K562 (cell line): ENCODE data around the gene CCDC88C. TPM values are rescaled to one million over a fixed set of nuclear protein-coding genes. Genes with fewer than 3 reads are reported as not detected.

Source experiments
- BHLHE40 ChIP-seq: IDR thresholded peaks from 2 replicates; pipeline ENCODE4 v1.6.1; 2011; ENCODE audit warnings: low read length, improper control_type of control experiment
- BRD9 ChIP-seq: fragments of 450-650 bp; IDR thresholded peaks from 2 replicates; pipeline ENCODE4 v1.6.1; 2018; ENCODE audit warnings: low read depth; ENCODE audit not compliant: partially characterized antibody
- CTBP1 ChIP-seq: fragments of 450-650 bp; IDR thresholded peaks from 2 replicates; pipeline ENCODE4 v1.6.1; 2016; ENCODE audit warnings: borderline replicate concordance
- FOXJ2 ChIP-seq: fragments of 200-800 bp; sonication (Bioruptor generic); IDR thresholded peaks from 2 replicates; pipeline ENCODE4 v1.6.1; 2016; ENCODE audit warnings: missing genetic modification characterization, missing compliant biosample characterization
- FUS ChIP-seq: fragments of 200-400 bp; formaldehyde crosslinking; optimal IDR thresholded peaks from 2 replicates; pipeline ENCODE3; 2017; ENCODE audit warnings: low read depth, low read length
- GTF2A2 ChIP-seq: IDR thresholded peaks from 2 replicates; pipeline ENCODE4 v1.6.1; 2016; ENCODE audit warnings: mild to moderate bottlenecking, missing genetic modification characterization, missing compliant biosample characterization
- KDM2B ChIP-seq: fragments of 250-450 bp; sonication (Bioruptor Pico); IDR thresholded peaks from 2 replicates; pipeline ENCODE4 v1.8.0; 2021; ENCODE audit warnings: mild to moderate bottlenecking, moderate library complexity
- L3MBTL2 ChIP-seq: fragments of 450-650 bp; IDR thresholded peaks from 2 replicates; pipeline ENCODE4 v1.6.1; 2016; ENCODE audit warnings: mild to moderate bottlenecking, moderate library complexity
- MAFF ChIP-seq: IDR thresholded peaks from 2 replicates; pipeline ENCODE4 v1.6.1; 2012; ENCODE audit warnings: low read length, improper control_type of control experiment
- NCOA2 ChIP-seq, 2 experiments: fragments of 450-650 bp; IDR thresholded peaks; 2 replicates each; pipeline ENCODE4 v1.6.1; 2018; ENCODE audit warnings: mild to moderate bottlenecking in 2 of 2, moderate library complexity in 1 of 2; ENCODE audit not compliant: partially characterized antibody in 2 of 2
- NCOR1 ChIP-seq: fragments of 450-650 bp; IDR thresholded peaks from 2 replicates; pipeline ENCODE4 v1.6.1; 2016; ENCODE audit warnings: mild to moderate bottlenecking, moderate library complexity
- NR2C2 ChIP-seq, 2 experiments: fragments of 200-800 bp in 1 of 2; sonication (Bioruptor generic) in 1 of 2; sonication (generic) in 1 of 2; formaldehyde crosslinking in 1 of 2; IDR thresholded peaks; 2 replicates each; pipeline versions ENCODE4 v1.6.1 to v1.8.0; 2016 to 2022; ENCODE audit warnings: mild to moderate bottlenecking in 1 of 2, missing compliant biosample characterization in 1 of 2, missing genetic modification characterization in 1 of 2, missing genetic modification reagents in 1 of 2
- PML ChIP-seq: IDR thresholded peaks from 2 replicates; pipeline ENCODE4 v1.6.1; 2012; ENCODE audit warnings: low read length, inconsistent platforms
- POLR3A ChIP-seq: IDR thresholded peaks from 2 replicates; pipeline ENCODE4 v1.6.1; 2011; ENCODE audit warnings: borderline replicate concordance, mild to moderate bottlenecking, moderate library complexity; ENCODE audit not compliant: insufficient read length, insufficient read depth; ENCODE audit errors: extremely low read depth
- PPARD ChIP-seq: fragments of 250-450 bp; sonication (Bioruptor Pico); IDR thresholded peaks from 2 replicates; pipeline ENCODE4 v1.8.0; 2022; ENCODE audit warnings: inconsistent platforms, mild to moderate bottlenecking, moderate library complexity
- RBM34 ChIP-seq: fragments of 200-400 bp; formaldehyde crosslinking; IDR thresholded peaks from 2 replicates; pipeline ENCODE4 v1.6.1; 2018; ENCODE audit warnings: low read length, borderline replicate concordance; ENCODE audit not compliant: insufficient read depth
- SAFB ChIP-seq: fragments of 200-400 bp; formaldehyde crosslinking; IDR thresholded peaks from 2 replicates; pipeline ENCODE4 v1.6.1; 2017; ENCODE audit warnings: low read depth, low read length, borderline replicate concordance
- TAF1 ChIP-seq: IDR thresholded peaks from 2 replicates; pipeline ENCODE4 v1.6.1; 2011; ENCODE audit warnings: mild to moderate bottlenecking, low read length, moderate library complexity; ENCODE audit not compliant: insufficient read depth, control insufficient read depth, severe bottlenecking; ENCODE audit errors: extremely low read depth
- TAF7 ChIP-seq: fragments of 450-650 bp; IDR thresholded peaks from 2 replicates; pipeline ENCODE4 v1.6.1; 2016; ENCODE audit warnings: missing genetic modification characterization, missing compliant biosample characterization
- TEAD1 ChIP-seq, 2 experiments: fragments of 450-650 bp in 1 of 2; sonication (generic) in 1 of 2; formaldehyde crosslinking; IDR thresholded peaks; 2 replicates each; pipeline versions ENCODE4 v1.4.0 to v1.8.0; 2020 to 2022; ENCODE audit warnings: mild to moderate bottlenecking in 2 of 2, missing genetic modification reagents in 1 of 2
- YBX1 ChIP-seq: fragments of 450-650 bp; IDR thresholded peaks from 2 replicates; pipeline ENCODE4 v1.7.1; 2016; ENCODE audit warnings: mild to moderate bottlenecking
- ZNF347 ChIP-seq: fragments of 450-650 bp; formaldehyde crosslinking; IDR thresholded peaks from 2 replicates; pipeline ENCODE4 v1.4.0; 2020; ENCODE audit warnings: low read depth, mild to moderate bottlenecking, moderate library complexity
- ZNF445 ChIP-seq: fragments of 250-450 bp; sonication (Bioruptor Pico); IDR thresholded peaks from 2 replicates; pipeline ENCODE4 v1.4.0; 2020; ENCODE audit warnings: low read depth, mild to moderate bottlenecking, moderate library complexity
- ZNF583 ChIP-seq: fragments of 250-450 bp; sonication (Bioruptor Pico); IDR thresholded peaks from 2 replicates; pipeline ENCODE4 v1.4.0; 2020
- ZNF79 ChIP-seq: fragments of 250-450 bp; sonication (Bioruptor Pico); IDR thresholded peaks from 2 replicates; pipeline ENCODE4 v1.4.0; 2020; ENCODE audit warnings: low read depth, mild to moderate bottlenecking, moderate library complexity
- ZNF830 ChIP-seq: fragments of 250-450 bp; sonication (Bioruptor Pico); IDR thresholded peaks from 2 replicates; pipeline ENCODE4 v1.5.0; 2021; ENCODE audit warnings: mild to moderate bottlenecking
- polyA plus RNA-seq, 8 experiments: library from polyadenylated mRNA; depleted of rRNA in 4 of 8; stranded (reverse) in 5 of 8; unstranded in 3 of 8; fragments of >200 nt; fragmentation: Nextera tagmentation in 2 of 8; fragmentation: Illumina TruSeq in 1 of 8; extraction: Ambion mirVana in 2 of 8; extraction: Trizol in 1 of 8; gene quantifications; 2 replicates each; pipeline versions ENCODE4 v1.2.1 to v1.2.3, GENCODE V29; 2011 to 2014; ENCODE audit warnings: inconsistent platforms in 1 of 8, missing spikeins in 1 of 8
- total RNA-seq, 7 experiments: library from RNA; depleted of rRNA in 6 of 7; stranded (reverse); fragments of >200 nt in 6 of 7; fragmentation: Illumina TruSeq in 2 of 7; extraction: Trizol in 2 of 7; gene quantifications; 2 replicates each; pipeline versions ENCODE4 v1.2.1 to v1.2.3, GENCODE V29; 2011 to 2021; ENCODE audit warnings: low replicate concordance in 1 of 7
- TF ChIP-seq, protein P1 (sequence below): conservative IDR thresholded peaks from 2 replicates; pipeline ENCODE4 v1.6.1; 2011; ENCODE audit warnings: low read depth, mild to moderate bottlenecking, low read length; ENCODE audit not compliant: control insufficient read depth
- TF ChIP-seq, protein P2 (sequence below): fragments of 250-450 bp; sonication (Bioruptor Pico); IDR thresholded peaks from 2 replicates; pipeline ENCODE4 v1.8.0; 2021; ENCODE audit warnings: borderline replicate concordance, mild to moderate bottlenecking, moderate library complexity; ENCODE audit not compliant: poor library complexity, severe bottlenecking

CCDC88C gene
- total and polyA plus RNA-seq, 9 of the 15 experiments (the other 6 are each of a cell fraction or from before 2014, with no cell fraction given): 0.62 to 22.5 (median 10.7) TPM

DNA sequence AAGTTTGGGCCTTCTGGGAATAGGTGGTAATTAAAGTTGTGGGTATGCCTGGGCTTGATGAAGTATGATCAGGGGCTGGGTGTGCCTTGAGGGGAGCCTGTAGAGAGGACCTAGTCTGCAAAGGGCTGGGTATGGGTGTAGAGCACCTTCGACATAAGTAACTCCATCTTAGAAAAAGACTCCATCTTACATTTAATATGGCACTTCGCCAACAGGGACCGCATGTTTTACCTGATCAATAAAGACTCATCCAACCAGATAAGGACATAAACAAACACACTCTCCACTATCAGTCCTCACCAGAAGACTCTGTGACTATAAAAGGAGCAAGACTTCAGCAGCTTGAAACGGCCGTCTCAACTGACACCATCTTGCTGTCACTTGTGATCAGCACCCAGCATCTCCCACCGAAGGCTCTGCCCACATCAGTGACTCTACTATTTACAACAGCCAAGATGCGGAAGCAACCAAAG lies 149.6 kb downstream of the CCDC88C start (continued):
- TF ChIP-seq FOXJ2 (peak; percentile 84; the same call in 1 of the 2 replicates), YBX1 (no peak), GTF2A2 (peak; percentile 92), ZNF583 (CRISPR knock-in tag) (peak; percentile 99), MAFF (peak; percentile 17; the same call in 1 of the 2 replicates), CTBP1 (peak; percentile 41; the same call in 1 of the 2 replicates), TAF1 (no peak), ZNF79 (CRISPR knock-in tag) (peak; percentile 92), NCOR1 (peak; percentile 88), BHLHE40 (peak; percentile 8; the same call in 1 of the 2 replicates), RBM34 (no peak), POLR3A (no peak), L3MBTL2 (0 out of 2 replicates have a peak, but pooled peaks have one; percentile 37), NCOA2 (IDR thresholded peaks at IDR 0.05; ENCODE audit: partially characterized antibody in 2 of 2) (peak in 1 of 2 experiments; percentile 74), TEAD1 (CRISPR knock-in tag; IDR thresholded peaks at IDR 0.05) (peak in 1 of 2 experiments; percentile 98; a peak in 2 of 4 replicates), BRD9 (no peak), ZNF347 (CRISPR knock-in tag) (no peak), FUS (no peak), KDM2B (CRISPR knock-in tag) (peak; percentile 84; the same call in 1 of the 2 replicates), NR2C2 (CRISPR knock-in tag; IDR thresholded peaks at IDR 0.05) (no peak), NR2C2 (tag; IDR thresholded peaks at IDR 0.05) (peak; percentile 58; the same call in 1 of the 2 replicates), ZNF445 (CRISPR knock-in tag) (peak; percentile 93), TAF7 (peak; percentile 75), PML (peak; percentile 81), ZNF830 (no peak), PPARD (CRISPR knock-in tag) (peak; percentile 82; the same call in 1 of the 2 replicates), SAFB (no peak)
- TF ChIP-seq, protein P1, sequence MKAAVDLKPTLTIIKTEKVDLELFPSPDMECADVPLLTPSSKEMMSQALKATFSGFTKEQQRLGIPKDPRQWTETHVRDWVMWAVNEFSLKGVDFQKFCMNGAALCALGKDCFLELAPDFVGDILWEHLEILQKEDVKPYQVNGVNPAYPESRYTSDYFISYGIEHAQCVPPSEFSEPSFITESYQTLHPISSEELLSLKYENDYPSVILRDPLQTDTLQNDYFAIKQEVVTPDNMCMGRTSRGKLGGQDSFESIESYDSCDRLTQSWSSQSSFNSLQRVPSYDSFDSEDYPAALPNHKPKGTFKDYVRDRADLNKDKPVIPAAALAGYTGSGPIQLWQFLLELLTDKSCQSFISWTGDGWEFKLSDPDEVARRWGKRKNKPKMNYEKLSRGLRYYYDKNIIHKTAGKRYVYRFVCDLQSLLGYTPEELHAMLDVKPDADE: no peak
- TF ChIP-seq, protein P2, sequence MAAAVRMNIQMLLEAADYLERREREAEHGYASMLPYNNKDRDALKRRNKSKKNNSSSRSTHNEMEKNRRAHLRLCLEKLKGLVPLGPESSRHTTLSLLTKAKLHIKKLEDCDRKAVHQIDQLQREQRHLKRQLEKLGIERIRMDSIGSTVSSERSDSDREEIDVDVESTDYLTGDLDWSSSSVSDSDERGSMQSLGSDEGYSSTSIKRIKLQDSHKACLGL (CRISPR knock-in tag): peak; percentile 80
